Mesothelial cell of epicardium (in vitro differentiated cells): ENCODE measurements around the gene PCNT. TPM values are rescaled to one million over a fixed set of nuclear protein-coding genes. Genes with fewer than 3 reads are reported as not detected.

ENCODE experiments used
- DNase-seq, 2 experiments: peaks; one replicate each; pipeline ENCODE4 v3.0.0; 2021; ENCODE audit warnings: low spot score in 2 of 2; ENCODE audit not compliant: unreplicated experiment in 2 of 2
- H3K27ac Mint-ChIP-seq: 2 replicates; pipeline ENCODE4 v1.8.0; 2021; ENCODE audit warnings: mixed read lengths
- H3K27me3 Mint-ChIP-seq: 2 replicates; pipeline ENCODE4 v1.8.0; 2021; ENCODE audit warnings: low read depth, mixed read lengths
- H3K36me3 Mint-ChIP-seq: 2 replicates; pipeline ENCODE4 v1.8.0; 2021; ENCODE audit warnings: mixed read lengths
- H3K4me1 Mint-ChIP-seq: 2 replicates; pipeline ENCODE4 v1.8.0; 2021; ENCODE audit warnings: mixed read lengths
- H3K4me3 Mint-ChIP-seq: 2 replicates; pipeline ENCODE4 v1.8.0; 2021; ENCODE audit warnings: mild to moderate bottlenecking, moderate library complexity, mixed read lengths
- H3K9me3 Mint-ChIP-seq: 2 replicates; pipeline ENCODE4 v1.8.0; 2021; ENCODE audit warnings: mixed read lengths
- total RNA-seq: library from RNA; stranded (reverse); gene quantifications from 3 replicates; pipeline ENCODE4 v1.2.1, GENCODE V29; 2021
- TF ChIP-seq, protein P1 (sequence below): fragments of 200-600 bp; sonication (generic); IDR thresholded peaks from one replicate; pipeline ENCODE4 v1.5.0; 2021; ENCODE audit warnings: antibody characterized with exemption; ENCODE audit not compliant: unreplicated experiment

Gene PCNT
- total RNA-seq, 1 donor from 2014 or later: 41.8 TPM

DNA sequence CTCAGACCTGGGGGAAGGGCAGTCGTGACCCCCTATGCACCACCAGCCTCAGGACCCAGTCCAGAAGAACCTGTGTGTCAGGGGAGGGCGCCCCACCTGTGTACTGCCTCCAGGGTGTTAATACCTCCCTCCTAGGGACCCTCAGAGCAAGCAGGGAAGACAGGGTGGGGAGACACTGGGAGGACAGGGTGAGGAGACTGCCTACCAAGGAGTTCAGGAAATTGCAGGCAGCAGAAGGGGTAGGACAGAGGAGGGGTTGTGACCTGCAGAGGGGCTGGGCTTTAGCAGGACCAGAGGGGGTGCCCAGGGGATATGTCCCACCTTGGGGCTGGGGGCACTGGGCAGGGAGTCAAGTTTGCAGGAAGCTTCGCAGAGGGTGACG is 5.5 kb upstream of the PCNT start:
- H3K9me3 Mint-ChIP-seq: no peaks in the 10 kb centered on the region
- H3K27me3 Mint-ChIP-seq: no peaks in the 10 kb centered on the region
- H3K27ac Mint-ChIP-seq: no peak overlapping the region
- H3K36me3 Mint-ChIP-seq: no peaks in the 10 kb centered on the region
- no peak for DNase-seq
- TF ChIP-seq, protein P1, sequence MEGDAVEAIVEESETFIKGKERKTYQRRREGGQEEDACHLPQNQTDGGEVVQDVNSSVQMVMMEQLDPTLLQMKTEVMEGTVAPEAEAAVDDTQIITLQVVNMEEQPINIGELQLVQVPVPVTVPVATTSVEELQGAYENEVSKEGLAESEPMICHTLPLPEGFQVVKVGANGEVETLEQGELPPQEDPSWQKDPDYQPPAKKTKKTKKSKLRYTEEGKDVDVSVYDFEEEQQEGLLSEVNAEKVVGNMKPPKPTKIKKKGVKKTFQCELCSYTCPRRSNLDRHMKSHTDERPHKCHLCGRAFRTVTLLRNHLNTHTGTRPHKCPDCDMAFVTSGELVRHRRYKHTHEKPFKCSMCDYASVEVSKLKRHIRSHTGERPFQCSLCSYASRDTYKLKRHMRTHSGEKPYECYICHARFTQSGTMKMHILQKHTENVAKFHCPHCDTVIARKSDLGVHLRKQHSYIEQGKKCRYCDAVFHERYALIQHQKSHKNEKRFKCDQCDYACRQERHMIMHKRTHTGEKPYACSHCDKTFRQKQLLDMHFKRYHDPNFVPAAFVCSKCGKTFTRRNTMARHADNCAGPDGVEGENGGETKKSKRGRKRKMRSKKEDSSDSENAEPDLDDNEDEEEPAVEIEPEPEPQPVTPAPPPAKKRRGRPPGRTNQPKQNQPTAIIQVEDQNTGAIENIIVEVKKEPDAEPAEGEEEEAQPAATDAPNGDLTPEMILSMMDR: no peak
- H3K4me1 Mint-ChIP-seq: peaks cover 21% of the 10 kb centered on the region
- H3K4me3 Mint-ChIP-seq: no peak overlapping the region

DNA sequence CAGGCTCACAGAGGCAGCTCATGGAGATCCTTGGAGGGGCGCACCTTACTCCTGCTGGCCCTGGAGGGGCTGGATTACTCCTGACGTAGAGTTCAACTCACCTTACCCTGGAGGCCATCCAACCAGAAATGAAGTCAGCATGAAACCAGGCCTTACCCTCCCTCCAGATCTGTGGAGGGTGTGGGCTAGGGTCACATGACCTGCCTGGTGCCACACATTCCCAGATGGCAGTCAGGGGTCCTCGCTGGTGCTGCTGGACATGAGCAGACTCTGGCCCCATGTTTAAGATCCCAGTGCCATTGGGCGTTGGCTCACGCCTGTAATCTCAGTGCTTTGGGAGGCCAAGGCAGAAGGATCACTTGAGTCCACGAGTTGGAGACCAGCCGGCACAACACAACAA is 4.8 kb upstream of the PCNT start:
- H3K9me3 Mint-ChIP-seq: no peaks in the 10 kb centered on the region
- H3K36me3 Mint-ChIP-seq: no peaks in the 10 kb centered on the region
- H3K4me1 Mint-ChIP-seq: peaks cover 21% of the 10 kb centered on the region
- DNase-seq: no peak
- no peak overlapping the region for H3K4me3 Mint-ChIP-seq
- H3K27me3 Mint-ChIP-seq: no peaks in the 10 kb centered on the region
- peak overlapping the region; percentile 12 for H3K27ac Mint-ChIP-seq
- TF ChIP-seq, protein P1: no peak

DNA sequence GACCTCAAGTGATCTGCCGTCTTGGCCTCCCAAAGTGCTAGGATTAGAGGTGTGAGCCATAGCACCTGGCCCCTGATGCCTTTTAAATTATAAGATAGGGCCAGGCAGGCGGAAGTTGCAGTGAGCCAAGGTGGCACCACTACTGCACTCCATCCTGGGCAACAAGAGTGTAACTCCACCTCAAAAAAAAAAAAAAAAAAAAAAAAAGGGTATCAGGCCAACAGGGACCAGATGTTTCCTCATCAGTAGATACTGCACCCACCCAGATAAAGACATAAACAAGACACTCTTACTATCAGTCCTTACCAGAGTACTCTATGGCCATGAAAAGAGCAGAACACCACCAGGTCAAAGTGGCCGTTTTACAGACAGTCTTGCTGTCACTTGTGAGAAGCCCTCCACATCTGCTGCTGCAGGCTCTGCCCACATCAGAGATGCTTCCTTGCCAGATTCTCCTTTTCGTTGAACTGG is 3.6 kb upstream of the PCNT start:
- Mint-ChIP-seq H3K36me3 (no peaks in the 10 kb centered on the region), H3K27ac (peak overlapping the region; percentile 6), H3K4me3 (peak overlapping the region; percentile 12), H3K27me3 (no peaks in the 10 kb centered on the region), H3K4me1 (peaks cover 22% of the 10 kb centered on the region), H3K9me3 (no peaks in the 10 kb centered on the region)
- TF ChIP-seq, protein P1: no peak
- no peak for DNase-seq

DNA sequence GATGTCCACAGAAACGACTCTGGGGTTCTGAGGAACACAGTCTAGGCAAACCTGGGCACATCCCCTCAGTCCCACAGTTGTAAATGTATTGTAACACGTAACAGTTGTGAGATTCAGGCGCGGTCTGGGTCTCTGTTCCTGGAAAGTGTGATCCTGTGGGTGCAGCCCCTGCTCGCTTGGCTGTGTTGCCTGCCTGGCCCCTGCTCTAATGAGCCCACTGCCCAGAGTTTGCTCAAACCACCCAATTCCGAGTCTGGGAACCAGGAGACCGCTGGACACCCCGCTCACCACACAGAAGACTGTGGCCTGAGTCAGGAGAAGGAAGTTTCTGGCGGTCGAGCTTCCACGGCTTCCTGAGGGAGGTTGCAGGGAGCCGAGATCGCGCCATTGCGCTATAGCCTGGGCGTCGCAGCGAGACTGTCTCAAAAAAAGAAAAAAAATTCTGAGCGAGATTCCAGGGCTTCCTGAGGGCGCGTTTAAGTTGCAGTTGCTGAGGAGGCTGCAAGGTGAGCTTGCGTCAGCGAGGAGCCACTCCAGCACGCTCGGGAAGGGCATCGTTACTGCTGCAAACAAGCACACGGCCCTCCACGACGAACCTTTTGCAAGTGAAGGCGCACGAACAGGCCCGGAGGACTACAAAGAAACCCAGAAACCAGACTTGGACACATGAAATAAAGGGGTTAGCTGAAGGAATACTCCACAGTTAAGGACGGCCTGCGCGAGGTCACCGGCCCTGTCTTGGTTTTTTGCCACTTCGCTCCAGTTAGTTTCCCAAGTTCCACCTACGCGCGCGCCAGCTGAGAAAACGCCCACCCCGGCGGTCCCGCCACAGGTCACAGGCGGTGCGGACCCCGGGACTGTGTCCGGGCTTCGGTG is 1.4 kb upstream of the PCNT start:
- H3K36me3 Mint-ChIP-seq: peaks cover 9% of the 10 kb centered on the region
- peak overlapping the region; percentile 92 for H3K27ac Mint-ChIP-seq
- no peaks in the 10 kb centered on the region for H3K9me3 Mint-ChIP-seq
- TF ChIP-seq, protein P1: no peak
- H3K4me1 Mint-ChIP-seq: peaks cover 32% of the 10 kb centered on the region
- DNase-seq: peak in 1 of 2 experiments; percentile 42
- peak overlapping the region; percentile 94 for H3K4me3 Mint-ChIP-seq
- H3K27me3 Mint-ChIP-seq: no peaks in the 10 kb centered on the region

DNA sequence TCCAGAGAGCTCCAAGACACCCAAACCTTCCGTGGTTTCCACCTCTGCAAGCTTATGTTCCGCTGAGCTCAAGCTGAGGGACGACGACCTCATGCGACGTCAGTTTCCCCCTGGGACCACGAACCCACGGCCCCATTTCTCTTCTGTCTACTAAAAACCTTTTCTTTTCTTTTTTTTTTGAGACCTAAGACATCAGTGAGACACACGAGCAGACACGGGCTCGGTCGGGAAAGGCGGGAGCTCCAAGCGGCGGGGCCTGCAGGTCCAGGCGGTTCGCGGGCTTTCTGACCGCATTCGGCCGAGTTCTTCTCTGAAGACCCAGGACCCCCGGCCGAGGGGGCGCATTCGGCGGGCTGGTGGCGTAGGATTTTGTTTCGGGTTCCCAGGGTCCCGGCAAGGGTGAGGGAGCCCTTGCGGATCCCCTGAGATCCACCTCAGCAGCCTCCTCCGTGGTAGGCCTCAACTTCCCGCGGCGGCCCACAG is 688 bp upstream of the PCNT start:
- no peak for DNase-seq

More for the DNA sequence above, 688 bp upstream of the PCNT start:
- Mint-ChIP-seq H3K27ac (peak overlapping the region; percentile 92), H3K4me1 (peaks cover 32% of the 10 kb centered on the region), H3K9me3 (no peaks in the 10 kb centered on the region), H3K36me3 (peaks cover 9% of the 10 kb centered on the region), H3K27me3 (no peaks in the 10 kb centered on the region), H3K4me3 (peak overlapping the region; percentile 94)
- TF ChIP-seq, protein P1: no peak
